Measurements from ENCODE around the gene MIEN1. TPM values are rescaled to one million over a fixed set of nuclear protein-coding genes. Genes with fewer than 3 reads are reported as not detected.

Gene MIEN1
- polyA plus RNA-seq, 3 donors: 61.7 to 141 (median 124) TPM

- no peaks in the 10 kb centered on the region for H3K9me3 ChIP-seq (replicated peaks in 1 of 2; ENCODE audit: control insufficient read depth in 1 of 2, insufficient read depth in 1 of 2, low read length in 2 of 2)
- WGBS (ENCODE audit: insufficient coverage): 95% methylated on average over 9 of the region's 23 CpGs
Observed at GRCh38 chr17:39745335-39746144, 15.2 kb upstream of the MIEN1 start.

DNA sequence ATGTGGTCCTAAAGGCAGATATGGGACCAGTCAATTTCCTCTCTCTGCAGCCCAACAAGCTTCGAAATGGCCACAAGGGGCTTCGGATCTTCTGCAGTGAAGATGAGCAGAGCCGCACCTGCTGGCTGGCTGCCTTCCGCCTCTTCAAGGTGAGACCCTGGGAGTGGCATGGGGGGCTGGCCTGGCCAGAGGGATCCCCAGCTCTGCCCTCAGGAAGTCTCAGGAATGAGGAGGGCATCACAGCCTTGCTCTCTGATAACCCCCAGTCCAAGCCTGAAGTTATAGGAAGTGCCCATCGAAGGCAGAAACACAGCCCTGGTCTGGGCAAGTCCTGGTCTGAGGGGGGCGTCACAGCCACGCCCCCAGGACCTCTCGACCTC lies 14.5 kb upstream of the MIEN1 start:
- no peak overlapping the region for H2AFZ ChIP-seq (ENCODE audit: insufficient read depth, low read depth, low read length, poor library complexity, severe bottlenecking)
- H3K79me2 ChIP-seq (ENCODE audit: insufficient read depth, low read length): no peaks in the 10 kb centered on the region
- WGBS (ENCODE audit: insufficient coverage): 89% methylated on average over 5 of the region's 8 CpGs
- peaks cover 0 to 1% of the 10 kb centered on the region in 2 donors for H3K9me3 ChIP-seq (replicated peaks in 1 of 2; ENCODE audit: control insufficient read depth in 1 of 2, insufficient read depth in 1 of 2, low read length in 2 of 2)
- no peak overlapping the region for H3K9ac ChIP-seq (ENCODE audit: insufficient read depth, low read length, poor library complexity, severe bottlenecking)
- no peak overlapping the region for H3K27ac Mint-ChIP-seq
- peaks cover 0 to 5% of the 10 kb centered on the region in 2 donors for H3K36me3 Mint-ChIP-seq
- peaks cover 0 to 7% (median 1%) of the 10 kb centered on the region in 7 donors for H3K9me3 Mint-ChIP-seq
- no peak overlapping the region for H3K27ac ChIP-seq (ENCODE audit: low read depth in 1 of 2, low read length in 2 of 2)
- TF ChIP-seq CTCF (IDR thresholded peaks at IDR 0.05): no peak
- no peaks in the 10 kb centered on the region for H3K4me1 Mint-ChIP-seq
- intact Hi-C loops (cut with micrococcal nuclease): no loop called here
- peaks cover 5 to 24% of the 10 kb centered on the region in 2 donors for H3K27me3 ChIP-seq (ENCODE audit: control insufficient read depth in 2 of 2, insufficient read depth in 2 of 2, low read length in 2 of 2)
- H3K36me3 ChIP-seq (replicated peaks in 1 of 2; ENCODE audit: control insufficient read depth in 1 of 2, insufficient read depth in 2 of 2, low read length in 2 of 2): no peaks in the 10 kb centered on the region
- H3K27me3 Mint-ChIP-seq (ENCODE audit: low read depth in 3 of 3): peaks cover 29 to 57% (median 44%) of the 10 kb centered on the region in 3 donors
- H3K4me3 ChIP-seq (replicated peaks in 1 of 3; ENCODE audit: low read depth in 2 of 3, low read length in 3 of 3): no peak overlapping the region
- no peaks in the 10 kb centered on the region for H3K4me1 ChIP-seq (ENCODE audit: control insufficient read depth in 1 of 2, insufficient read depth in 2 of 2, low read length in 2 of 2)
- H4K20me1 ChIP-seq (ENCODE audit: insufficient read depth, low read length): no peaks in the 10 kb centered on the region
- H3K4me2 ChIP-seq (replicated peaks; ENCODE audit: extremely low read depth, low read length, poor library complexity, severe bottlenecking): no peak overlapping the region
- no peak overlapping the region for H3K4me3 Mint-ChIP-seq
- DNase-seq: no peak

More at GRCh38 chr17:39745335-39746144, 15.2 kb upstream of the MIEN1 start:
- intact Hi-C loops (cut with micrococcal nuclease): no loop called here
- no peaks in the 10 kb centered on the region for H3K79me2 ChIP-seq (ENCODE audit: insufficient read depth, low read length)
- H2AFZ ChIP-seq (ENCODE audit: insufficient read depth, low read depth, low read length, poor library complexity, severe bottlenecking): no peak overlapping the region
- H3K4me2 ChIP-seq (replicated peaks; ENCODE audit: extremely low read depth, low read length, poor library complexity, severe bottlenecking): no peak overlapping the region
- H3K36me3 ChIP-seq (replicated peaks in 1 of 2; ENCODE audit: control insufficient read depth in 1 of 2, insufficient read depth in 2 of 2, low read length in 2 of 2): no peaks in the 10 kb centered on the region
- no peak overlapping the region for H3K27ac Mint-ChIP-seq
- peaks cover 0 to 17% of the 10 kb centered on the region in 2 donors for H3K27me3 ChIP-seq (ENCODE audit: control insufficient read depth in 2 of 2, insufficient read depth in 2 of 2, low read length in 2 of 2)
- peaks cover 22 to 53% (median 37%) of the 10 kb centered on the region in 3 donors for H3K27me3 Mint-ChIP-seq (ENCODE audit: low read depth in 3 of 3)
- no peak overlapping the region for H3K27ac ChIP-seq (ENCODE audit: low read depth in 1 of 2, low read length in 2 of 2)
- H3K4me1 Mint-ChIP-seq: no peaks in the 10 kb centered on the region
- no peak for DNase-seq
- no peak overlapping the region for H3K9ac ChIP-seq (ENCODE audit: insufficient read depth, low read length, poor library complexity, severe bottlenecking)
- H3K9me3 Mint-ChIP-seq: peaks cover 0 to 3% (median 0%) of the 10 kb centered on the region in 7 donors
- TF ChIP-seq CTCF (IDR thresholded peaks at IDR 0.05): no peak
- H4K20me1 ChIP-seq (ENCODE audit: insufficient read depth, low read length): no peaks in the 10 kb centered on the region
- no peaks in the 10 kb centered on the region for H3K36me3 Mint-ChIP-seq
- H3K4me3 ChIP-seq (replicated peaks in 1 of 3; ENCODE audit: low read depth in 2 of 3, low read length in 3 of 3): no peak overlapping the region
- no peak overlapping the region for H3K4me3 Mint-ChIP-seq
- H3K4me1 ChIP-seq (ENCODE audit: control insufficient read depth in 1 of 2, insufficient read depth in 2 of 2, low read length in 2 of 2): no peaks in the 10 kb centered on the region
